Mesenchymal stem cell (in vitro differentiated cells and primary cell): Measurements from ENCODE around the gene DKK2.

Experiments
- DNase-seq: peaks from one replicate; pipeline ENCODE4 v3.0.0-alpha.2; 2013
- H2AFZ ChIP-seq: one replicate; pipeline ENCODE4 v1.6.1; 2013; ENCODE audit warnings: low read depth, mild to moderate bottlenecking, control low read depth, inconsistent platforms, low read length, moderate library complexity
- H2AK5ac ChIP-seq: 2 replicates; pipeline ENCODE4 v1.6.1; 2013; ENCODE audit warnings: low read length, moderate library complexity, mild to moderate bottlenecking, inconsistent platforms; ENCODE audit not compliant: severe bottlenecking
- H2BK120ac ChIP-seq: one replicate; pipeline ENCODE4 v1.6.1; 2013; ENCODE audit warnings: low read depth, mild to moderate bottlenecking, inconsistent platforms, low read length, moderate library complexity
- H2BK12ac ChIP-seq, 2 experiments: one replicate each; pipeline ENCODE4 v1.6.1; 2013; ENCODE audit warnings: inconsistent platforms in 2 of 2, low read length in 2 of 2, mild to moderate bottlenecking in 2 of 2, moderate library complexity in 2 of 2, control low read depth in 1 of 2
- H2BK15ac ChIP-seq: one replicate; pipeline ENCODE4 v1.6.1; 2013; ENCODE audit warnings: mild to moderate bottlenecking, low read depth, inconsistent platforms; ENCODE audit not compliant: poor library complexity, severe bottlenecking
- H2BK5ac ChIP-seq: 2 replicates; pipeline ENCODE4 v1.6.1; 2013; ENCODE audit warnings: low read depth, mild to moderate bottlenecking, low read length, control low read depth, inconsistent platforms; ENCODE audit not compliant: poor library complexity, severe bottlenecking
- H3K14ac ChIP-seq, 2 experiments: one replicate each; pipeline ENCODE4 v1.6.1; 2013; ENCODE audit warnings: inconsistent platforms in 2 of 2, low read length in 2 of 2, control low read depth in 1 of 2, mild to moderate bottlenecking in 1 of 2, moderate library complexity in 1 of 2
- H3K18ac ChIP-seq, 2 experiments: one replicate each; pipeline ENCODE4 v1.6.1; 2013; ENCODE audit warnings: inconsistent platforms in 2 of 2, low read length in 2 of 2, control low read depth in 1 of 2, low read depth in 1 of 2, mild to moderate bottlenecking in 1 of 2
- H3K23ac ChIP-seq, 2 experiments: one replicate each; pipeline ENCODE4 v1.6.1; 2013; ENCODE audit warnings: inconsistent platforms in 2 of 2, low read length in 2 of 2, mild to moderate bottlenecking in 2 of 2, moderate library complexity in 2 of 2, control low read depth in 1 of 2
- H3K27ac ChIP-seq: 2 replicates; pipeline ENCODE4 v1.5.1; 2013; ENCODE audit warnings: mild to moderate bottlenecking, moderate library complexity, low read length, control low read depth, inconsistent platforms; ENCODE audit not compliant: poor library complexity, severe bottlenecking
- H3K27me3 ChIP-seq, 2 experiments: 2 replicates each; pipeline versions ENCODE4 v1.6.1 to v1.7.0; 2013; ENCODE audit warnings: low read length in 2 of 2, mild to moderate bottlenecking in 2 of 2, moderate library complexity in 2 of 2, control low read depth in 1 of 2, inconsistent platforms in 1 of 2; ENCODE audit not compliant: control insufficient read depth in 1 of 2, insufficient read depth in 1 of 2
- H3K36me3 ChIP-seq, 2 experiments: 2 replicates each; pipeline versions ENCODE4 v1.6.1 to v1.7.0; 2013; ENCODE audit warnings: low read length in 2 of 2, control low read depth in 1 of 2, inconsistent platforms in 1 of 2, low read depth in 1 of 2, mild to moderate bottlenecking in 1 of 2; ENCODE audit not compliant: insufficient read depth in 2 of 2, control insufficient read depth in 1 of 2
- H3K4ac ChIP-seq, 2 experiments: one replicate each; pipeline ENCODE4 v1.6.1; 2013; ENCODE audit warnings: inconsistent platforms in 2 of 2, low read length in 2 of 2, mild to moderate bottlenecking in 2 of 2, moderate library complexity in 2 of 2, control low read depth in 1 of 2, low read depth in 1 of 2
- H3K4me1 ChIP-seq: 2 replicates; pipeline ENCODE4 v1.6.1; 2013; ENCODE audit warnings: low read depth, low read length, control low read depth; ENCODE audit not compliant: control insufficient read depth, insufficient read depth
- H3K4me2 ChIP-seq: 2 replicates; pipeline ENCODE4 v1.6.1; 2013; ENCODE audit warnings: low read length, mild to moderate bottlenecking, inconsistent platforms; ENCODE audit not compliant: poor library complexity, severe bottlenecking
- H3K4me3 ChIP-seq, 2 experiments: 2 replicates each; pipeline versions ENCODE4 v1.5.1 to v1.7.0; 2013; ENCODE audit warnings: low read length in 2 of 2, mild to moderate bottlenecking in 2 of 2, control low read depth in 1 of 2, low read depth in 1 of 2; ENCODE audit not compliant: insufficient read depth in 1 of 2
- H3K79me1 ChIP-seq: replicated peaks from 2 replicates; pipeline ENCODE4 v1.6.1; 2013; ENCODE audit warnings: mild to moderate bottlenecking, control low read depth, low read length, inconsistent platforms; ENCODE audit not compliant: poor library complexity, severe bottlenecking
- H3K9ac ChIP-seq: 2 replicates; pipeline ENCODE4 v1.7.0; 2013; ENCODE audit warnings: mild to moderate bottlenecking, low read length, moderate library complexity
- H3K9me3 ChIP-seq: 2 replicates; pipeline ENCODE4 v1.7.0; 2013; ENCODE audit warnings: mild to moderate bottlenecking, low read length; ENCODE audit not compliant: control insufficient read depth
- H4K8ac ChIP-seq: one replicate; pipeline ENCODE4 v1.6.1; 2013; ENCODE audit warnings: inconsistent platforms, mild to moderate bottlenecking, low read length, moderate library complexity
- H4K91ac ChIP-seq: one replicate; pipeline ENCODE4 v1.6.1; 2013; ENCODE audit warnings: mild to moderate bottlenecking, low read length, inconsistent platforms
- WGBS: methylation state at CpG from one replicate; pipeline ENCODE4 v1.1.7; 2013; ENCODE audit warnings: mixed read lengths; 5-methylcytosine and 5-hydroxymethylcytosine counted together

Gene DKK2

DNA sequence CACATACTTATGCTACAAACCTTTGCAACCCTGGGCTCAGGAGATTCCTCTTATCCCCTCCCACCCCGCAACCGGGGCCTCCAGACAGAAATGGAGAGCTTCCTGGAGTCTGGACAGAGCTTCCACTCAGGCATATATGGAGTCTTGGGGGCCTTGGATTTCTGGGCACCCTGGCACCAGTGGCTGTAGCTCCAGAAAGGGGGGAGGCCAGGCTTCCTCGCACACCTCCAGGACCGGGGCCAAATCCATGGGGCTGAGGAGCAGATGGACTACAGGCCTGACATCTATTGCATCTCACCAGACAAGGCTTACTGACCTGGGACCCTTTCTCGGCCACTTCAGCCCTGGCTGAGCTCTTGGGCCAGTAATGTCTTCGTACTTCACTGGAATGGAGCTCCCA lies 143.3 kb downstream of the DKK2 start:
- Histone ChIP-seq H3K79me1 (no peaks in the 10 kb centered on the region), H3K14ac (no peak overlapping the region), H3K4me1 (no peaks in the 10 kb centered on the region), H3K27me3 (no peaks in the 10 kb centered on the region), H2BK120ac (no peak overlapping the region), H2BK5ac (no peak overlapping the region), H2AFZ (no peak overlapping the region), H3K4ac (no peak overlapping the region), H2BK12ac (no peak overlapping the region), H4K91ac (no peak overlapping the region), H4K8ac (no peak overlapping the region), H3K36me3 (no peaks in the 10 kb centered on the region), H3K4me3 (no peak overlapping the region), H3K9ac (no peak overlapping the region), H3K27ac (no peak overlapping the region), H3K4me2 (no peak overlapping the region), H3K9me3 (no peaks in the 10 kb centered on the region), H3K23ac (no peak overlapping the region), H3K18ac (no peak overlapping the region), H2AK5ac (no peak overlapping the region), H2BK15ac (no peak overlapping the region)
- WGBS = 88% methylated on average over 6 of the region's 6 CpGs
- DNase-seq = no peak

DNA sequence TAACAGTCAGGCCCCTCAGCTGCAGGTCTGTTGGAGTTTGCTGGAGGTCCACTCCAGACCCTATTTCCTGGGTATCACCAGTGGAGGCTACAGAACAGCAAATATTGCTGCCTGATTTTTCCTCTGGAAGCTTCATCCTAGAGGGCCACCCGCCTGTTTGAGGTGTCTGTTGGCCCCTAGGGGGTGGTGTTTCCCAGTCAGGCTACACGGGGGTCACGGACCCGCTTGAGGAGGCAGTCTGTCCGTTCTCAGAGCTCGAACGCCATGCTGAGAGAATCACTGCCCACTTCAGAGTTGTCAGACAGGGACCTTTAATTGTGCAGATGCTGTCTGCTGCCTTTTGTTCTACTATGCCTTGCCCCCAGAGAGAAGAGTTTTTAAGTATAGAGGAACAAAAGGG lies 160.8 kb downstream of the DKK2 start:
- Histone ChIP-seq H4K91ac (no peak overlapping the region), H3K27ac (no peak overlapping the region), H3K23ac (no peak overlapping the region), H2BK120ac (no peak overlapping the region), H2BK12ac (no peak overlapping the region), H3K4me3 (no peak overlapping the region), H3K18ac (no peak overlapping the region), H2BK15ac (no peak overlapping the region), H3K27me3 (no peaks in the 10 kb centered on the region), H2AK5ac (no peak overlapping the region), H3K79me1 (no peaks in the 10 kb centered on the region), H3K36me3 (no peaks in the 10 kb centered on the region), H3K9me3 (no peaks in the 10 kb centered on the region), H3K9ac (no peak overlapping the region), H3K4me2 (no peak overlapping the region), H3K4me1 (no peaks in the 10 kb centered on the region), H3K14ac (no peak overlapping the region), H4K8ac (no peak overlapping the region), H2BK5ac (no peak overlapping the region), H3K4ac (no peak overlapping the region), H2AFZ (no peak overlapping the region)
- no peak for DNase-seq
- 75% methylated on average over 7 of the region's 7 CpGs for WGBS
